Mammary epithelial cell (primary cell): ENCODE data around the gene KRT14.

Source experiments
- CTCF ChIP-seq, 2 donors: IDR thresholded peaks in 1 of 2; conservative IDR thresholded peaks in 1 of 2; 2 replicates each; pipeline ENCODE4 v1.5.1; 2011 to 2012; ENCODE audit warnings: inconsistent platforms in 2 of 2, low read length in 2 of 2, mild to moderate bottlenecking in 2 of 2, control low read depth in 1 of 2, low read depth in 1 of 2; ENCODE audit not compliant: insufficient read depth in 1 of 2; ENCODE audit errors: extremely low read depth in 1 of 2
- EZH2 ChIP-seq: IDR thresholded peaks from 2 replicates; pipeline ENCODE4 v1.6.1; 2012; ENCODE audit warnings: low read length, inconsistent platforms, borderline replicate concordance

- TF ChIP-seq CTCF (conservative IDR thresholded peaks at IDR 0.05 in 1 of 2, IDR thresholded peaks at IDR 0.05 in 1 of 2; ENCODE audit: extremely low read depth in 1 of 2, insufficient read depth in 1 of 2, low read depth in 1 of 2, low read length in 2 of 2): no peak
- TF ChIP-seq EZH2: no peak
Measured at GRCh38 chr17:41563607-41564170, 23.0 kb downstream of the KRT14 start.
